ENCODE results near the gene OXNAD1. TPM values are rescaled to one million over a fixed set of nuclear protein-coding genes. Genes with fewer than 3 reads are reported as not detected.

Gene OXNAD1
- total RNA-seq, 1 donor from 2014 or later, result 13.2 TPM

GRCh38 chr3:16224325-16224724 is 40.7 kb upstream of the OXNAD1 start:
- H3K4me1 Mint-ChIP-seq, result no peaks in the 10 kb centered on the region
- peaks cover 5% of the 10 kb centered on the region for H3K9me3 Mint-ChIP-seq
- H3K27ac Mint-ChIP-seq, result no peak overlapping the region
- peaks cover 5% of the 10 kb centered on the region for H3K27me3 Mint-ChIP-seq (ENCODE audit: low read depth)
- TF ChIP-seq CTCF (IDR thresholded peaks at IDR 0.05; ENCODE audit: unreplicated experiment), result no peak
- no peak overlapping the region for H3K4me3 Mint-ChIP-seq
- no peak for DNase-seq (ENCODE audit: low spot score in 2 of 2, unreplicated experiment in 2 of 2)
- H3K36me3 Mint-ChIP-seq, result no peaks in the 10 kb centered on the region

- TF ChIP-seq CTCF (IDR thresholded peaks at IDR 0.05; ENCODE audit: unreplicated experiment), result no peak
- H3K27me3 Mint-ChIP-seq (ENCODE audit: low read depth), result peaks cover 3% of the 10 kb centered on the region
- no peak overlapping the region for H3K4me3 Mint-ChIP-seq
- no peak overlapping the region for H3K27ac Mint-ChIP-seq
- no peaks in the 10 kb centered on the region for H3K36me3 Mint-ChIP-seq
- no peak for DNase-seq (ENCODE audit: low spot score in 2 of 2, unreplicated experiment in 2 of 2)
- no peaks in the 10 kb centered on the region for H3K4me1 Mint-ChIP-seq
- no peaks in the 10 kb centered on the region for H3K9me3 Mint-ChIP-seq
These were observed 37.4 kb upstream of the OXNAD1 start for GRCh38 chr3:16227566-16227965.

GRCh38 chr3:16229681-16230080 is 35.3 kb upstream of the OXNAD1 start:
- H3K4me3 Mint-ChIP-seq, result no peak overlapping the region
- no peaks in the 10 kb centered on the region for H3K36me3 Mint-ChIP-seq
- H3K27me3 Mint-ChIP-seq (ENCODE audit: low read depth), result peaks cover 5% of the 10 kb centered on the region
- no peak overlapping the region for H3K27ac Mint-ChIP-seq
- DNase-seq (ENCODE audit: low spot score in 2 of 2, unreplicated experiment in 2 of 2), result no peak
- no peaks in the 10 kb centered on the region for H3K9me3 Mint-ChIP-seq
- H3K4me1 Mint-ChIP-seq, result no peaks in the 10 kb centered on the region
- TF ChIP-seq CTCF (IDR thresholded peaks at IDR 0.05; ENCODE audit: unreplicated experiment), result no peak

GRCh38 chr3:16231983-16232382 is 33.0 kb upstream of the OXNAD1 start:
- H3K27me3 Mint-ChIP-seq (ENCODE audit: low read depth), result peaks cover 5% of the 10 kb centered on the region
- DNase-seq (ENCODE audit: low spot score in 2 of 2, unreplicated experiment in 2 of 2), result no peak
- no peaks in the 10 kb centered on the region for H3K4me1 Mint-ChIP-seq
- no peak overlapping the region for H3K27ac Mint-ChIP-seq
- H3K4me3 Mint-ChIP-seq, result no peak overlapping the region
- peaks cover 5% of the 10 kb centered on the region for H3K9me3 Mint-ChIP-seq
- no peaks in the 10 kb centered on the region for H3K36me3 Mint-ChIP-seq
- TF ChIP-seq CTCF (IDR thresholded peaks at IDR 0.05; ENCODE audit: unreplicated experiment), result no peak

- Mint-ChIP-seq H3K36me3 (no peaks in the 10 kb centered on the region), H3K4me3 (no peak overlapping the region), H3K9me3 (peaks cover 5% of the 10 kb centered on the region), H3K27me3 (ENCODE audit: low read depth) (peaks cover 2% of the 10 kb centered on the region), H3K27ac (no peak overlapping the region), H3K4me1 (peaks cover under 1% of the 10 kb centered on the region)
- no peak for DNase-seq (ENCODE audit: low spot score in 2 of 2, unreplicated experiment in 2 of 2)
- TF ChIP-seq CTCF (IDR thresholded peaks at IDR 0.05; ENCODE audit: unreplicated experiment), result no peak
These were observed 31.2 kb upstream of the OXNAD1 start for GRCh38 chr3:16233806-16234205.

GRCh38 chr3:16234281-16234680 is 30.7 kb upstream of the OXNAD1 start:
- peaks cover 5% of the 10 kb centered on the region for H3K9me3 Mint-ChIP-seq
- DNase-seq (ENCODE audit: low spot score in 2 of 2, unreplicated experiment in 2 of 2), result no peak
- no peak overlapping the region for H3K27ac Mint-ChIP-seq
- H3K36me3 Mint-ChIP-seq, result no peaks in the 10 kb centered on the region
- no peak for TF ChIP-seq CTCF (IDR thresholded peaks at IDR 0.05; ENCODE audit: unreplicated experiment)
- H3K4me1 Mint-ChIP-seq, result peaks cover 3% of the 10 kb centered on the region
- H3K4me3 Mint-ChIP-seq, result no peak overlapping the region
- peaks cover 2% of the 10 kb centered on the region for H3K27me3 Mint-ChIP-seq (ENCODE audit: low read depth)
